PC-3 (cell line): ENCODE results near the gene CCER1.

Experiments
- CTCF ChIP-seq: fragments of 300-600 bp; sonication (generic); conservative IDR thresholded peaks from 2 replicates; pipeline ENCODE4 v1.5.1; 2017; ENCODE audit warnings: antibody characterized with exemption, low read depth, mild to moderate bottlenecking, low read length
- EZH2 ChIP-seq: fragments of 300-600 bp; sonication (generic); IDR thresholded peaks from one replicate; pipeline ENCODE4 v1.6.1; 2017; ENCODE audit warnings: antibody characterized with exemption, mild to moderate bottlenecking, low read length; ENCODE audit not compliant: unreplicated experiment

- TF ChIP-seq CTCF (no peak), EZH2 (no peak)
Measured at GRCh38 chr12:90910958-90911357, 44.0 kb downstream of the CCER1 start.
